GM19372 (cell line): ENCODE data around the gene MARCHF7.

ENCODE experiments used
- ATAC-seq: cut with Tn5 transposase; IDR thresholded peaks from one replicate; pipeline ENCODE4 v1.9.1; 2021; ENCODE audit warnings: mild to moderate bottlenecking, low read depth, moderate library complexity; ENCODE audit not compliant: unreplicated experiment

MARCHF7 gene

DNA sequence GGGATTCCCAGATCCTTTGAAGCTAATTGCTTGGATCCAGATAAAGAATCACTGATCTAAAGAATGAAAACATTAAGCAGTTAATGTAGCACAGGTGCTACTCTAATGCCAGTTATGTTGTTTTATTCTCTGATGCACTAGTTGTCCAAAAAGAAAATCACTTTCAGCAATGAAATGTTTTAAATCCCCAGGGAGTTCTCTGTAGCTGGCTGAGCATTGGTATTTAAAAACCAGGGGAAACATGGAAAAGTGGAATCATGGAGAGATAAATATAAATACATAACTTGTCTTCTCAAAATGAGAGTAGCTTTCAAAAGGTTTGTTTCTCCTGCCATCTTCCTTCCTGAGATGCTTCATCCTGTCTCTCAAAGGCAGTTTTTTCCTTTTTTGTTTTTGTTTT, 48.0 kb downstream of the MARCHF7 start:
- no peak for ATAC-seq

DNA sequence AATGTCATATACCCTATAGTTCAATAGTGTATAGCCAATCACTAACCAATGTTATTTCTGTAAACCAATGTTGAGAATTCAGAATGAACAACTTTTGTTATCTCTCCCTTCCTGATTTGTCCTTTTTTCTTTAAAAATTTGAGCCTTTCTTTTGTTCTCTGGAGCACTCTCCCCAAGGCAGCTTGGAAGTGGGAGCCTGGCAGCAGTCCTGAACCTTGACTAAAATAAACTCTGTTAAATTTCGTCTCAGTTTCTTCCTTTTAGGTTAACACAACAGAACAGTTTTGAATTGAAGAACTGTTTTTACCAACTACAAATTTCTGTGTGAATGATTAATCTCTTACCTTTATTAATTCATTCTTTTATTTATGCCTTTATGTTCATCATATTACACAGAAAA, 49.8 kb downstream of the MARCHF7 start:
- ATAC-seq: no peak
